ENCODE measurements around the gene CLEC3B.

GRCh38 chr3:44996556-44996969, 29.5 kb upstream of the CLEC3B start:
- no peak for TF ChIP-seq POLR2AphosphoS5 (IDR thresholded peaks at IDR 0.05)
- TF ChIP-seq, protein P1, sequence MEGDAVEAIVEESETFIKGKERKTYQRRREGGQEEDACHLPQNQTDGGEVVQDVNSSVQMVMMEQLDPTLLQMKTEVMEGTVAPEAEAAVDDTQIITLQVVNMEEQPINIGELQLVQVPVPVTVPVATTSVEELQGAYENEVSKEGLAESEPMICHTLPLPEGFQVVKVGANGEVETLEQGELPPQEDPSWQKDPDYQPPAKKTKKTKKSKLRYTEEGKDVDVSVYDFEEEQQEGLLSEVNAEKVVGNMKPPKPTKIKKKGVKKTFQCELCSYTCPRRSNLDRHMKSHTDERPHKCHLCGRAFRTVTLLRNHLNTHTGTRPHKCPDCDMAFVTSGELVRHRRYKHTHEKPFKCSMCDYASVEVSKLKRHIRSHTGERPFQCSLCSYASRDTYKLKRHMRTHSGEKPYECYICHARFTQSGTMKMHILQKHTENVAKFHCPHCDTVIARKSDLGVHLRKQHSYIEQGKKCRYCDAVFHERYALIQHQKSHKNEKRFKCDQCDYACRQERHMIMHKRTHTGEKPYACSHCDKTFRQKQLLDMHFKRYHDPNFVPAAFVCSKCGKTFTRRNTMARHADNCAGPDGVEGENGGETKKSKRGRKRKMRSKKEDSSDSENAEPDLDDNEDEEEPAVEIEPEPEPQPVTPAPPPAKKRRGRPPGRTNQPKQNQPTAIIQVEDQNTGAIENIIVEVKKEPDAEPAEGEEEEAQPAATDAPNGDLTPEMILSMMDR (IDR thresholded peaks at IDR 0.05): no peak
